Large intestine (tissue), 3 donors: Measurements from ENCODE around the gene CALN1. TPM values are rescaled to one million over a fixed set of nuclear protein-coding genes. Genes with fewer than 3 reads are reported as not detected.

ENCODE experiments used
- DNase-seq, 2 donors: peaks; one replicate each; pipeline versions ENCODE4 v3.0.0 to v3.0.0-alpha.2; 2013
- H3K27ac ChIP-seq: one replicate; pipeline ENCODE4 v1.5.1; 2013; ENCODE audit warnings: low read length
- H3K27me3 ChIP-seq: 2 replicates; pipeline ENCODE4 v1.6.1; 2013; ENCODE audit warnings: low read length; ENCODE audit not compliant: control insufficient read depth, insufficient read depth
- H3K36me3 ChIP-seq: 2 replicates; pipeline ENCODE4 v1.6.1; 2013; ENCODE audit warnings: low read length; ENCODE audit not compliant: control insufficient read depth, insufficient read depth
- H3K4me1 ChIP-seq: one replicate; pipeline ENCODE4 v1.6.1; 2013; ENCODE audit warnings: low read length; ENCODE audit not compliant: control insufficient read depth, insufficient read depth
- H3K4me3 ChIP-seq: one replicate; pipeline ENCODE4 v1.5.1; 2013; ENCODE audit warnings: low read length
- H3K9me3 ChIP-seq: one replicate; pipeline ENCODE4 v1.6.1; 2013; ENCODE audit warnings: mild to moderate bottlenecking, low read depth, low read length, moderate library complexity; ENCODE audit not compliant: control insufficient read depth
- WGBS: methylation state at CpG from one replicate; pipeline ENCODE4 v1.1.5; 2013; ENCODE audit warnings: low lambda C conversion rate; ENCODE audit not compliant: insufficient coverage; 5-methylcytosine and 5-hydroxymethylcytosine counted together
- polyA plus RNA-seq: library from polyadenylated mRNA; unstranded; fragments of 120-200 nt; gene quantifications from one replicate; pipeline ENCODE4 v1.2.1, GENCODE V29; 2013

Gene CALN1
- polyA plus RNA-seq, 1 donor: 0.09 TPM

GRCh38 chr7:72437610-72438009, 25.5 kb upstream of the CALN1 start:
- Histone ChIP-seq H3K36me3 (no peaks in the 10 kb centered on the region), H3K27ac (no peak overlapping the region), H3K4me3 (no peak overlapping the region), H3K27me3 (no peaks in the 10 kb centered on the region), H3K4me1 (no peaks in the 10 kb centered on the region), H3K9me3 (no peaks in the 10 kb centered on the region)
- DNase-seq: no peak

GRCh38 chr7:72437061-72437585, 25.0 kb upstream of the CALN1 start:
- Histone ChIP-seq H3K27ac (no peak overlapping the region), H3K27me3 (no peaks in the 10 kb centered on the region), H3K36me3 (no peaks in the 10 kb centered on the region), H3K4me1 (no peaks in the 10 kb centered on the region), H3K4me3 (no peak overlapping the region), H3K9me3 (no peaks in the 10 kb centered on the region)
- no CpG with 5 or more reads among the region's 2 CpGs for WGBS
- DNase-seq: no peak

- Histone ChIP-seq H3K27me3 (no peaks in the 10 kb centered on the region), H3K36me3 (no peaks in the 10 kb centered on the region), H3K4me3 (no peak overlapping the region), H3K9me3 (no peaks in the 10 kb centered on the region), H3K4me1 (no peaks in the 10 kb centered on the region), H3K27ac (no peak overlapping the region)
- no CpG with 5 or more reads among the region's 5 CpGs for WGBS
- DNase-seq: no peak
Observed at GRCh38 chr7:72435925-72436480, 23.9 kb upstream of the CALN1 start.

GRCh38 chr7:72435366-72435765, 23.2 kb upstream of the CALN1 start:
- no peak overlapping the region for H3K27ac ChIP-seq
- no peaks in the 10 kb centered on the region for H3K36me3 ChIP-seq
- no peak for DNase-seq
- H3K27me3 ChIP-seq: no peaks in the 10 kb centered on the region
- H3K4me1 ChIP-seq: no peaks in the 10 kb centered on the region
- no peaks in the 10 kb centered on the region for H3K9me3 ChIP-seq
- no CpG with 5 or more reads among the region's 15 CpGs for WGBS
- no peak overlapping the region for H3K4me3 ChIP-seq

DNA sequence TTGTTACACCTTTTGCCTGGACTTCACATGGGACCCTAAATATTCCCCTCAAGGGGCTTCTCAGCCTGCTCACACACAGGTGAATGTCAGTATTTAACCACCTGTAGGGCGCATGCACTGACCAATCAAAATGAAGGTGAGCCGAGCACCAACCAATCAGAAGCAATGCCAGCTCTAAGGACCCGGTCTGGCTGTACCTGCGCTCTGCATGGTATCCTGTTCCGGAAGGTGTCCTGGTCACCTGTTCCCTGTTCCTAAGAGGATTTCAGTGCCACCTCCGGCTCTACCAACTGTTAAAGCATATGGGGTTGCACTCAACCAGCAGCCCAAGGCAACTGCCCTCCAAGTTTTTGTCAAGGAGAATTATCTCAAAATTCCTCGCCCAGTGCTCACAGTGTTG, 18.4 kb upstream of the CALN1 start:
- Histone ChIP-seq H3K36me3 (no peaks in the 10 kb centered on the region), H3K4me3 (no peak overlapping the region), H3K4me1 (no peaks in the 10 kb centered on the region), H3K27ac (no peak overlapping the region), H3K27me3 (no peaks in the 10 kb centered on the region), H3K9me3 (no peaks in the 10 kb centered on the region)
- no CpG with 5 or more reads among the region's 7 CpGs for WGBS
- no peak for DNase-seq

GRCh38 chr7:72429316-72429715, 17.2 kb upstream of the CALN1 start:
- Histone ChIP-seq H3K27me3 (no peaks in the 10 kb centered on the region), H3K4me1 (no peaks in the 10 kb centered on the region), H3K9me3 (no peaks in the 10 kb centered on the region), H3K27ac (no peak overlapping the region), H3K36me3 (no peaks in the 10 kb centered on the region), H3K4me3 (no peak overlapping the region)
- no peak for DNase-seq
- 100% methylated on average over 1 of the region's 5 CpGs for WGBS

- Histone ChIP-seq H3K9me3 (no peaks in the 10 kb centered on the region), H3K27me3 (no peaks in the 10 kb centered on the region), H3K36me3 (no peaks in the 10 kb centered on the region), H3K4me1 (no peaks in the 10 kb centered on the region), H3K27ac (no peak overlapping the region), H3K4me3 (no peak overlapping the region)
- WGBS: no CpG with 5 or more reads among the region's 8 CpGs
- no peak for DNase-seq
Observed at GRCh38 chr7:72416846-72417245, 4.7 kb upstream of the CALN1 start.

DNA sequence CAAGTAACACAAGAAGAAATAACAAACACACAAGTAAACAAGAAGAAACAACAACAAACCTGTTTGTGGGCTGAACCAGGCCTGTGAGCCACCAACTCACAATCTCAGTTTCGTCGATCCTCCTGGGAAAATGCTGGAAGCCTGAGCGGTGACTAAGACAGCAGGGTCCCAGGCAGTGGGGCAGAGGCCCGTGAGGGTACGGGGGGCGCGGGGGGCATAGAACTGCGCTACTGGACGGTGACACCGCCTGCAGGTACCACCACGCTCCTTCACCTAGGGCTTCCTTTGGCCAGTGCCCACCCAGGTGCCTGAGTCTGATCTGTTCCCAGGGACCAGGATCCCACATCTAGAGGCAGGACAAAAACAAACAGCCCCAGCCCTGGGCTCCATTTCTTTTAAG, 3.4 kb upstream of the CALN1 start:
- WGBS: no CpG with 5 or more reads among the region's 11 CpGs
- Histone ChIP-seq H3K27me3 (no peaks in the 10 kb centered on the region), H3K9me3 (no peaks in the 10 kb centered on the region), H3K4me1 (no peaks in the 10 kb centered on the region), H3K4me3 (no peak overlapping the region), H3K27ac (no peak overlapping the region), H3K36me3 (no peaks in the 10 kb centered on the region)
- DNase-seq: no peak

GRCh38 chr7:72413886-72414285, 1.7 kb upstream of the CALN1 start:
- no peak overlapping the region for H3K27ac ChIP-seq
- H3K36me3 ChIP-seq: no peaks in the 10 kb centered on the region
- no peak overlapping the region for H3K4me3 ChIP-seq
- no peaks in the 10 kb centered on the region for H3K27me3 ChIP-seq
- DNase-seq: no peak
- no peaks in the 10 kb centered on the region for H3K4me1 ChIP-seq
- H3K9me3 ChIP-seq: no peaks in the 10 kb centered on the region
- 100% methylated on average over 1 of the region's 9 CpGs for WGBS

DNA sequence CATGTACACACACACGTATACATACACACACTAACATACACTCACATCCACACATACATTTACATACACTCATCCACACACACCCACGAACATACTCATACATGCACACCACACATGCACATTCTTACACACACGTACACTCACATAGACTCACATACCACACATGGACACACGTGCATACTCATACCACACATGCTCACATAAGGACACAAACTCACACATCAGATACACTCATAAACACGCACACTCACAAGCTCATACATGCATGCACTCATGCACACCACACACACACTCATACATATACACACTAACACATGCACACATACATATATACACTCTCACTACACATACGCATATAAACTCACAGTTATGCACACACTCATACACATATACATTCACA, 1.2 kb upstream of the CALN1 start:
- Histone ChIP-seq H3K27ac (no peak overlapping the region), H3K36me3 (no peaks in the 10 kb centered on the region), H3K27me3 (no peaks in the 10 kb centered on the region), H3K9me3 (no peaks in the 10 kb centered on the region), H3K4me3 (no peak overlapping the region), H3K4me1 (no peaks in the 10 kb centered on the region)
- DNase-seq: no peak
- 87% methylated on average over 3 of the region's 6 CpGs for WGBS

- no peak overlapping the region for H3K27ac ChIP-seq
- DNase-seq: no peak
- H3K27me3 ChIP-seq: no peaks in the 10 kb centered on the region
- no peaks in the 10 kb centered on the region for H3K9me3 ChIP-seq
- 80% methylated on average over 2 of the region's 4 CpGs for WGBS
- H3K4me1 ChIP-seq: no peaks in the 10 kb centered on the region
- H3K36me3 ChIP-seq: no peaks in the 10 kb centered on the region
- no peak overlapping the region for H3K4me3 ChIP-seq
Observed at GRCh38 chr7:72411419-72411818, 719 bp downstream of the CALN1 start.
